Endodermal cell (in vitro differentiated cells): ENCODE data around the gene IGLON5. TPM values are rescaled to one million over a fixed set of nuclear protein-coding genes. Genes with fewer than 3 reads are reported as not detected.

ENCODE experiments used
- DNase-seq: peaks from one replicate; pipeline ENCODE4 v3.0.0-alpha.2; 2017
- H3K27ac ChIP-seq: 2 replicates; pipeline ENCODE4 v1.5.1; 2013; ENCODE audit warnings: mild to moderate bottlenecking, low read depth, low read length, moderate library complexity
- H3K27me3 ChIP-seq: 2 replicates; pipeline ENCODE4 v1.6.1; 2013; ENCODE audit warnings: mild to moderate bottlenecking, low read length, moderate library complexity; ENCODE audit not compliant: insufficient read depth, control insufficient read depth, poor library complexity, severe bottlenecking
- H3K36me3 ChIP-seq: 2 replicates; pipeline ENCODE4 v1.7.0; 2013; ENCODE audit warnings: mild to moderate bottlenecking, low read length, moderate library complexity; ENCODE audit not compliant: control insufficient read depth, insufficient read depth
- H3K4me1 ChIP-seq: one replicate; pipeline ENCODE4 v1.7.0; 2013; ENCODE audit warnings: low read length; ENCODE audit not compliant: control insufficient read depth, insufficient read depth
- H3K4me3 ChIP-seq: 2 replicates; pipeline ENCODE4 v1.5.1; 2013; ENCODE audit warnings: mild to moderate bottlenecking, low read length, moderate library complexity
- H3K9ac ChIP-seq: 2 replicates; pipeline ENCODE4 v1.6.1; 2013; ENCODE audit warnings: mild to moderate bottlenecking, low read length, moderate library complexity; ENCODE audit not compliant: poor library complexity, severe bottlenecking; ENCODE audit errors: extremely low read depth
- H3K9me3 ChIP-seq: 2 replicates; pipeline ENCODE4 v1.6.1; 2013; ENCODE audit warnings: mild to moderate bottlenecking, low read length, moderate library complexity; ENCODE audit not compliant: control insufficient read depth
- H3K27ac Mint-ChIP-seq: 2 replicates; pipeline ENCODE4 v1.8.0; 2020; ENCODE audit warnings: mixed read lengths
- H3K27me3 Mint-ChIP-seq: 2 replicates; pipeline ENCODE4 v1.8.0; 2021; ENCODE audit warnings: mild to moderate bottlenecking, mixed read lengths; ENCODE audit not compliant: insufficient read depth
- H3K36me3 Mint-ChIP-seq: 2 replicates; pipeline ENCODE4 v1.8.0; 2020; ENCODE audit warnings: low read depth, mixed read lengths
- H3K4me1 Mint-ChIP-seq: 2 replicates; pipeline ENCODE4 v1.8.0; 2020; ENCODE audit warnings: mixed read lengths
- H3K4me3 Mint-ChIP-seq: 2 replicates; pipeline ENCODE4 v1.8.0; 2020; ENCODE audit warnings: mild to moderate bottlenecking, moderate library complexity, mixed read lengths
- H3K9me3 Mint-ChIP-seq: 2 replicates; pipeline ENCODE4 v1.8.0; 2020; ENCODE audit warnings: mild to moderate bottlenecking, mixed read lengths
- CTCF ChIP-seq: fragments of 200-600 bp; sonication (generic); conservative IDR thresholded peaks from 2 replicates; pipeline ENCODE4 v1.5.0; 2021; ENCODE audit warnings: antibody characterized with exemption, mild to moderate bottlenecking
- WGBS, 2 experiments: methylation state at CpG; one replicate each; pipeline versions ENCODE4 v1.1.5 to v1.1.7; 2013; ENCODE audit warnings: missing lambda C conversion rate in 2 of 2, mixed read lengths in 1 of 2; ENCODE audit not compliant: insufficient coverage in 1 of 2, insufficient read length in 1 of 2; 5-methylcytosine and 5-hydroxymethylcytosine counted together
- total RNA-seq, 2 donors: library from RNA; stranded (reverse); fragmentation: NEBNext Ultra II Directional in 1 of 2; extraction: Animal tissue kit (Norgen Biotek cat#: 25700) in 1 of 2; gene quantifications; 2 replicates in 1 of 2; 3 replicates in 1 of 2; pipeline ENCODE4 v1.2.1, GENCODE V29; 2021

Gene IGLON5
- total RNA-seq, 2 donors from 2014 or later = 42.7 to 49.4 TPM

- Histone ChIP-seq H3K9me3 (no peaks in the 10 kb centered on the region), H3K4me1 (peaks cover 19% of the 10 kb centered on the region), H3K36me3 (no peaks in the 10 kb centered on the region), H3K27me3 (no peaks in the 10 kb centered on the region), H3K4me3 (peak overlapping the region; percentile 20), H3K9ac (no peak overlapping the region), H3K27ac (peak overlapping the region; percentile 60)
- peak overlapping the region; percentile 50 for H3K27ac Mint-ChIP-seq
- H3K9me3 Mint-ChIP-seq = peaks cover 4% of the 10 kb centered on the region
- no peak for TF ChIP-seq CTCF
- H3K36me3 Mint-ChIP-seq = no peaks in the 10 kb centered on the region
- peak overlapping the region; percentile 37 for H3K4me3 Mint-ChIP-seq
- 28 to 29% methylated on average over 7 to 11 of the region's 11 CpGs for WGBS, 2 experiments
- H3K4me1 Mint-ChIP-seq = peaks cover 45% of the 10 kb centered on the region
- no peaks in the 10 kb centered on the region for H3K27me3 Mint-ChIP-seq
- peak; percentile 81 for DNase-seq
Observed at GRCh38 chr19:51292971-51293370, 18.5 kb upstream of the IGLON5 start.

- Histone ChIP-seq H3K27me3 (no peaks in the 10 kb centered on the region), H3K36me3 (no peaks in the 10 kb centered on the region), H3K9me3 (no peaks in the 10 kb centered on the region), H3K9ac (no peak overlapping the region), H3K4me1 (peaks cover 19% of the 10 kb centered on the region), H3K4me3 (no peak overlapping the region), H3K27ac (no peak overlapping the region)
- peaks cover 4% of the 10 kb centered on the region for H3K9me3 Mint-ChIP-seq
- H3K36me3 Mint-ChIP-seq = no peaks in the 10 kb centered on the region
- peaks cover 45% of the 10 kb centered on the region for H3K4me1 Mint-ChIP-seq
- DNase-seq = peak; percentile 79
- WGBS, 2 experiments = 65 to 75% methylated on average over 9 to 14 of the region's 14 CpGs
- H3K27ac Mint-ChIP-seq = peak overlapping the region; percentile 87
- peak overlapping the region; percentile 37 for H3K4me3 Mint-ChIP-seq
- no peaks in the 10 kb centered on the region for H3K27me3 Mint-ChIP-seq
- TF ChIP-seq CTCF = no peak
Observed at GRCh38 chr19:51293571-51294210, 17.8 kb upstream of the IGLON5 start.

- Histone ChIP-seq H3K4me1 (peaks cover 19% of the 10 kb centered on the region), H3K9me3 (no peaks in the 10 kb centered on the region), H3K4me3 (no peak overlapping the region), H3K36me3 (no peaks in the 10 kb centered on the region), H3K27me3 (no peaks in the 10 kb centered on the region), H3K9ac (no peak overlapping the region), H3K27ac (no peak overlapping the region)
- H3K9me3 Mint-ChIP-seq = peaks cover 4% of the 10 kb centered on the region
- no peaks in the 10 kb centered on the region for H3K36me3 Mint-ChIP-seq
- peak overlapping the region; percentile 87 for H3K27ac Mint-ChIP-seq
- H3K27me3 Mint-ChIP-seq = no peaks in the 10 kb centered on the region
- peak; percentile 54 for TF ChIP-seq CTCF
- 79% methylated on average over 19 to 23 of the region's 23 CpGs for WGBS, 2 experiments
- peak; percentile 81 for DNase-seq
- H3K4me3 Mint-ChIP-seq = peak overlapping the region; percentile 37
- H3K4me1 Mint-ChIP-seq = peaks cover 45% of the 10 kb centered on the region
Observed at GRCh38 chr19:51294211-51294976, 17.1 kb upstream of the IGLON5 start.
